GM12878 (cell line): Measurements from ENCODE around the gene DUSP10.

Experiments
- KAT2A ChIP-seq: conservative IDR thresholded peaks from 2 replicates; pipeline ENCODE4 v1.6.1; 2011; ENCODE audit warnings: low read depth, low read length; ENCODE audit not compliant: control insufficient read depth
- NFYB ChIP-seq: IDR thresholded peaks from 2 replicates; pipeline ENCODE4 v1.6.1; 2011; ENCODE audit warnings: low read depth, mild to moderate bottlenecking, low read length, improper control_type of control experiment, moderate library complexity; ENCODE audit not compliant: insufficient read depth
- POLR2AphosphoS5 ChIP-seq: IDR thresholded peaks from 2 replicates; pipeline ENCODE4 v1.6.1; 2011; ENCODE audit warnings: mild to moderate bottlenecking, low read length, inconsistent platforms
- RAD21 ChIP-seq: IDR thresholded peaks from 2 replicates; pipeline ENCODE4 v1.6.1; 2011; ENCODE audit warnings: mild to moderate bottlenecking, low read depth, low read length, moderate library complexity; ENCODE audit not compliant: insufficient read depth
- SUZ12 ChIP-seq: fragments of 200-600 bp; sonication (generic); IDR thresholded peaks from one replicate; pipeline ENCODE4 v1.6.1; 2018; ENCODE audit warnings: antibody characterized with exemption, mild to moderate bottlenecking; ENCODE audit not compliant: unreplicated experiment
- TF ChIP-seq, protein P1 (sequence below), 3 experiments: IDR thresholded peaks in 2 of 3; conservative IDR thresholded peaks in 1 of 3; 2 replicates each; pipeline ENCODE4 v1.5.1; 2011; ENCODE audit warnings: low read depth in 3 of 3, low read length in 3 of 3, mild to moderate bottlenecking in 3 of 3, control low read depth in 2 of 3, moderate library complexity in 2 of 3, inconsistent platforms in 1 of 3, mixed read lengths in 1 of 3; ENCODE audit not compliant: control insufficient read depth in 2 of 3, insufficient read depth in 1 of 3; ENCODE audit errors: extremely low read depth in 1 of 3

DNA sequence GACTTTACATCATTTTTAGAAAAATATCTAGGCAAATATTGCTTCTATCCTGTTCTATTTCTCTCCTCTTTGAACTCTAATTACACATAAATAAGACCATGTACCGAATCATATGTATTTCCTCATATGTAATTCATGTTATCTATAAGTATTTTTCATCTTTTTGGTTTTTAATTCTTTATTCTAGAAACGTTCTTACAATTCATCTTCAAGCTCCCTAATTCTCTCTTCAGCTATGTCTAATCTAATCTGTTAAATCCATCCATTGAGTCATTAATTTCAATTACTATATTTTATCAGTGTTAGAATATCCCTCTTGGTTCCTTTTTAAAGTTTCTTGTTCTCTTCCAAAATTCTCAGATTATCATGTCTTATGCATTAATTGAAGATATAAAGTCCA, 61.8 kb downstream of the DUSP10 start:
- TF ChIP-seq SUZ12 (no peak), NFYB (no peak), RAD21 (no peak), POLR2AphosphoS5 (no peak), KAT2A (no peak)
- TF ChIP-seq, protein P1, sequence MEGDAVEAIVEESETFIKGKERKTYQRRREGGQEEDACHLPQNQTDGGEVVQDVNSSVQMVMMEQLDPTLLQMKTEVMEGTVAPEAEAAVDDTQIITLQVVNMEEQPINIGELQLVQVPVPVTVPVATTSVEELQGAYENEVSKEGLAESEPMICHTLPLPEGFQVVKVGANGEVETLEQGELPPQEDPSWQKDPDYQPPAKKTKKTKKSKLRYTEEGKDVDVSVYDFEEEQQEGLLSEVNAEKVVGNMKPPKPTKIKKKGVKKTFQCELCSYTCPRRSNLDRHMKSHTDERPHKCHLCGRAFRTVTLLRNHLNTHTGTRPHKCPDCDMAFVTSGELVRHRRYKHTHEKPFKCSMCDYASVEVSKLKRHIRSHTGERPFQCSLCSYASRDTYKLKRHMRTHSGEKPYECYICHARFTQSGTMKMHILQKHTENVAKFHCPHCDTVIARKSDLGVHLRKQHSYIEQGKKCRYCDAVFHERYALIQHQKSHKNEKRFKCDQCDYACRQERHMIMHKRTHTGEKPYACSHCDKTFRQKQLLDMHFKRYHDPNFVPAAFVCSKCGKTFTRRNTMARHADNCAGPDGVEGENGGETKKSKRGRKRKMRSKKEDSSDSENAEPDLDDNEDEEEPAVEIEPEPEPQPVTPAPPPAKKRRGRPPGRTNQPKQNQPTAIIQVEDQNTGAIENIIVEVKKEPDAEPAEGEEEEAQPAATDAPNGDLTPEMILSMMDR (IDR thresholded peaks at IDR 0.05 in 2 of 3, conservative IDR thresholded peaks at IDR 0.05 in 1 of 3; ENCODE audit: control insufficient read depth in 2 of 3, extremely low read depth in 1 of 3, insufficient read depth in 1 of 3, low read depth in 3 of 3, low read length in 3 of 3): no peak
